NK-92 treated with Interleukin-12 subunit alpha and Interleukin-12 subunit beta, amount 100 ng/mL, for 24 hours (cell line): ENCODE results near the gene ERI2.

Experiments used
- DNase-seq: peaks from one replicate; lab custom pipeline; 2025; lab: John Stamatoyannopoulos, UW

Gene ERI2, protein sequence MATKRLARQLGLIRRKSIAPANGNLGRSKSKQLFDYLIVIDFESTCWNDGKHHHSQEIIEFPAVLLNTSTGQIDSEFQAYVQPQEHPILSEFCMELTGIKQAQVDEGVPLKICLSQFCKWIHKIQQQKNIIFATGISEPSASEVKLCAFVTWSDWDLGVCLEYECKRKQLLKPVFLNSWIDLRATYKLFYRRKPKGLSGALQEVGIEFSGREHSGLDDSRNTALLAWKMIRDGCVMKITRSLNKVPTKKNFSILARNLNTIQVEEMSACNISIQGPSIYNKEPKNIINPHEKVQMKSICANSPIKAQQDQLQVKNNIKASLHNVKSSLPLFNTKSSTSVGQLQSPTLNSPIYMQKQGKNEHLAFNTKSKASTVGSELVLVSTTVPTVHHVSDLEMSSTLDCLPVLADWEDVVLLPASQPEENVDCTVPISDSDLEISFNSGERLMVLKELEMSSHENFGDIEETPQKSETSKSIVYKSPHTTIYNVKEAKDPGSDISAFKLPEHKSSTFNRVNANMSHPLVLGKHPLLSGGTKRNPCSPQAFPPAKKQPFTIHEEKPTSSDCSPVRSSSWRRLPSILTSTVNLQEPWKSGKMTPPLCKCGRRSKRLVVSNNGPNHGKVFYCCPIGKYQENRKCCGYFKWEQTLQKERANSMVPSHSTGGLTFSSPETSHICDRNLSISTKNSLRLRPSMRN

DNA sequence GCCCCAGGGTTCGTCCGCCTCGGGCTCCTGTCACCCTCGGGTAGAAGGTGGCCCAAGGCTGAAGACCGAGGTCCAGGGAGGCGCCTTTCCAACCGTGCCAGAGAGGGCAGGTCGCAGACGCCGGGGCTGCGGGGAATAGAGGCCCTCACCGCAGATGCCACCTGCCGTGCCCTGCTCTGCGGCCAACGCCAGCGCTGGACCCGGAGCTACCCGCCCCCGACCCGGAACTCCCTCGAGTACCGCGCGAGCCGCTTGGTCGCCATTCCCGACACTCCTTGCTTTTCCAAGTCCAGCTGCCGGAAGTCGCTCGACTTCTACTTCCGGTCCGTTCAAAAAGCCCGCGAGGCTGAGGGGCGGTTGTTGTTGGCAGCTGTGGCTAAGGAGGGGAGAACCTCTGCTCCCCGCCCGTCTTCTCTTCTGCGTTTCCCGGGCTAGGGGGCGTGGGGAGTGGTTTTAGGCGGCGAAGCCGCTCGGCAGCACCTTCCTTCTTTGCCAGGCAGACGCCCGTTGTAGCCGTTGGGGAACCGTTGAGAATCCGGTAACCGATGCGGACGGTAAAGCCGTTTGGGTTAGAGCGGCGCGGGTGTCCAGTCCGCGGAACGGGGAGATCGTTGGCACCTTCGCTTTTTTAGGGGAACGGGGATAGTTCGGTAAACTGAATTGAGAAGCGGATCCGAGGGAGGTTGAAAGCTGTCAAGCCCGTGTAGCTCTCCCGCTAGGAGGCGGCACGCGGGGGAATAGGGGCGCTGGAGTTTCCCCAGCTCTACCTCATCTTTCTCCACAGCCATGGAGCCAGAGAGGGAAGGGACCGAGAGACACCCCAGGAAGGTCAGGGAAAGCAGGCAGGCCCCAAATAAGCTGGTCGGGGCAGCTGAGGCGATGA is at the start of gene ERI2, which contains the start of gene REXO5:
TSS of gene ERI2 (minus strand) at position 305 of the 883 bp plus-strand sequence. CDS start at position 263, 42 bp downstream.
TSS of gene REXO5 (plus strand) at position 360 of the 883 bp plus-strand sequence. CDS start at position 787, 427 bp downstream.
- peak; percentile 74 for DNase-seq

DNA sequence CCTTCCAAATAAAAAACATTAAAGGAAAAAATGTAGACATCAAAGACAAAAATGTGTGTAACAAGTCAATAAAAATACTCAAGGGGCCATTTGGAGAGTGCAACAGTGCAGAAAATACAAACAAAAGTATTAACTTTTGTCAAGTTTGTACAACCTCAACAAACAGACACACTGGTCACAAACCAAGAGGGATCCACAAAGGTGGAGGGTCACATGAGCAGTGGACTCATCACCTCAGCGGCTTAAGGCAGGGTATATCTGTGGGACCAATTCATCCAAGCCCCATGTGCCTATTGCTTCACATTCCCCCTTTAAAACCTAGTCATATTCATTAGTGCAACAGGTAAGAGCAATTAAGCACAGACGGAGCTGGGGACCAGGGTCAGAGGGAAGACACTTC is 48.7 kb upstream of the ERI2 start:
- no peak for DNase-seq

DNA sequence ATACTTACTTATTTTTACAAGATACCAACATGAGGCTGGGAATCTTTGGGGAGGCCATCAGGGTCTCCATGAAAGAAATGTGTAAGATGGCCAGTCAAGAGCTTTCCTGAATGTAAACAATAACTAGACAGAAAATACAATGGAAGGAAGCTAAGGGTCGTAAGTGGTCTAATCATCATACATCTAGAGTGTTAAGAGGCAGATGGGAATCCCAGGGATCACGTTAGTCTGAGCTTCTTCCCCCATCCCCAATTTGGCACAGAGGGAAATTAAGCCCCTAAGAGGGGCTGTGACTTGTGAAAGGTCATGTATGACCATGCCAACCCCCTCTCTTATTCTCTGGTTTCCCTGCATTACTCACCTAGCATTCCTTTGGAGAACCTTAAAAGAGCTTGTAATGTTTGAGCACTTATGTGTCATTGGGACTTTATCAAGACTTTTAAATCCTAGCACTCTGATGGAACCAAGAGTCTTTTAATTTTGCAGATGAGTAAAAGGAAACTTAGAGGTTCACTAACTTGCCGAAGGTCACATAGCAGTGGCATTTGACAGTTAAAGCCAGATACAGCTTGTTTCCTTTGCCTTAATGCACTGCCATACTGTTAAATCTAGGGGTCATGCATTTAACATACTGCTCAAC is 47.8 kb upstream of the ERI2 start:
- DNase-seq: no peak

DNA sequence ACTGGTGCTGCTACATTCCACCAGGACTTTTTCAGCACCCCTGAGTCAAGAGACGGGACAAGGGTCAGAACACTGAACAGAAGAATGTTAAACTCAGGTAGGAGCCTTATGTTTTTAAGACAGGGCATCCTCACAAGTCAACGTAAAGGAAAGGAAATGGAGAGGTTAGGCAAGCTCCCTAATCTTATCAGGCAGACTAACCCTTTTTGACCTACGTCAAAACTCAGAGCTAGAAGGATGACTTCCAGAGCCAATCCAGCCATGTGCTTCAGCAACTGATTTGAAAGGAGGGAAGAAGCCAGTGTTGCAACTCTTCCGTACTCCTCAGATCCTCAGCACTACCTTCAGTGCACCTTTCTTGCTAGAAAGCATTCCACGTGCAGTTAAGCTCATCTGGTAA is 46.9 kb upstream of the ERI2 start:
- DNase-seq: no peak

DNA sequence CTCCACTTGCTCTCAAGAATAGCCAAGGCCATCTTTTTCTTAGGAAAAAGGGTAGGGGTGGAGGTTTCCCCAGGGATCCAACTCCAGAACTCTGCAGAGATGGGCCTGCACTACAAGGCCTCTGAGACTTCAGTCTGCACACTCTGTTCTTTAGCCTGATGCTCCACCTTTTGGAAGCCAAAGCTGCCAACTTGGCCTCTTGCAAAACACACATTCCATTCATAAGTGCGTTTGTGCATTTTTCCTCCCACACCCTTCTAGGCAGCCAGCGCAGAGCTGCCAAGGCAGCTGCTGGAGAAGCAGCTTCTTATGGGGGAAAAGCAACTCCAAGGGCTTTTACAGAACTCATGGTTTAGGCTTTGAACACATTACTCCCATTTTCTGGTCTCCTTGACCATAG is 45.3 kb upstream of the ERI2 start:
- DNase-seq: no peak

DNA sequence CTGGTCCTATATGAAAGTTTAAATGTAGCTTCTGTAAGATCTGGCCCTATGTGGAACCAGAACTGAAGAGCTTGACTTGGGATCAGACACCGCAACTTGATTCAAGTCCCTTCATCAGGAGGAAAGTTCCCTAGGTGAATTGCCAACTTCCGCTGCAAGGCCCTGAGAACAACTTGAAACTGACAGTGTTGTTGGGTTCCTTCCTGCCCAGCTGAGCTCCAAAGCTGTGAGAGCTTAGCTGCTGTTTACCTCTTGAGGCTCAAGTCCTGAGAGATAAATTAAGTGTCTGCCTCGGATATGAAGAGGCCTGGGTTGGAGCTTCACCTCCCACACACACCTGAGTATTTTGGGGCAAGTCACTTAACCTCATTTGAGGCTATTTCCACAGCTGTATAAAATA is 44.7 kb upstream of the ERI2 start:
- no peak for DNase-seq

DNA sequence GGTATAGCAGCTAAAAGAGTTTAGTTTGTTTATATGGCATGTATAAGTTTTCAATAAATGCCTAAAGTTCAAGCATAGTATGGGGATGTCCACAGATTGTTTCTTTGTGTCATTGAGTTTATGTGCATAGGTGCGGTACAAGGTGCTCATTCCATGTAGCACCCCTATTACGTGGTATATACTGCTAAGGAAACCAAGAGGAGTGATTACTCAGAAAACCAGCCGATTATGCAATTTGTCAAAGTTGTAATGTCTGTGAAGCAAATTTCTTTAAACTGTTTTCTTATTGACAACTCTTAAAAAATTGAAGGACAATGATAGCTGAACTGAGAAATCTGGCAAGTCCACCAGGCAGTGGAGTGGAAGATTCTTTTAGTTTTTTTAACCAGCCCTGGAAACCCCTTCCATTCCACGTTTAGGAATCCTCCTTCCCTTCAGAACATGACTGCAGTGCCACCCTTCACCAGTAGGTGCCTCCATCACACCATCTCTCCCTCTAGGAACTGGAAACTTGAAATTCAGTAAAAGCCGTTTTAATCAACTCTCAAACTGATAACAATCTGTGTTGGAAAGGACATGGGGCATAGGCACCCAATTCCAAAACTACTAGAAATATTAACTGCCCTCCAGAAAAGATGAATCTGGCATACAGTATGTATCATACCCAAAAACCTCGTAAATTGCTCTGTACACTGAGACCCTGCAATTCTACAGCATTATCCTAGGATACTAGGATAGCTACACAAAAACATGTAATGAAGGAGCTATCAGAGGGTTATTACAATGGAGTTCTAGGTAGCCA is 43.5 kb upstream of the ERI2 start:
- DNase-seq: peak; percentile 30

DNA sequence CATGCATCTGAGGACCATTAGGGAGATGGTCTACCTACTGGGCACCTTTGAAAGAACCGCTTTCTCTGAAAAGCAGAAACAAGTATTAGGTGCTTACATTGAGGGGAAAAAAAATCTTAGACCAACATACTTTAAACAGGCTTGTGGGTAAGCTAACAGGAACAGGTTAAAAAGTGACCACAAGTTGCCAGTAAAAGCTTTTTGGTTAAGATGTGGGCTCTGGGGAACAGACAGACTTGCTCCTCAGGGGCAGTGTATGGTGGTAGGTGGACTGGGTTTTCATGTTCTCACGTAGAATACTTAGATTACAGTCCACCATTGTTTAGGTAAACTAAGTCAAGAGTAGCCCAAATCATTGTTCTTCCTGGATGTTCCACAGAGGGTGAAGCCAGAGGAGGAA is 41.3 kb upstream of the ERI2 start:
- DNase-seq: no peak

DNA sequence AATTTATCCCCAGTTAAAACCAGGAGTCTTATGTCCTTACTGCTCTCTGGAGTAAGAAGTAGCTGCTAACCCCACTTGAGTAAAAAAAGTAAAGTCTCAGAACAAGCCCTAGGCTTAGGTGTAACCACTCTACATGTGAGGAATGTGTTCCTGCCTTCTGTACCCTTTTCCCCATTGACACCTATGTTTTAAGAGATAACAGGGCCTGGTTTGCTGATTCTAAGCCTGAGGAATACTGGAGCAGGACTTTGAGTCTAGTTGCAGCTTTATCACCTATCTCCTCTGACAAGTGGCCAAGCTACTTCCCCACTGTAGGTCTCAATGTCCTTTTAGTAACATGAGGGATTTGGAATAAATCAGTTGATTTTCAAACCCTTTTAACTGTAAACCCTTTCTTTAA is 40.3 kb upstream of the ERI2 start:
- no peak for DNase-seq

DNA sequence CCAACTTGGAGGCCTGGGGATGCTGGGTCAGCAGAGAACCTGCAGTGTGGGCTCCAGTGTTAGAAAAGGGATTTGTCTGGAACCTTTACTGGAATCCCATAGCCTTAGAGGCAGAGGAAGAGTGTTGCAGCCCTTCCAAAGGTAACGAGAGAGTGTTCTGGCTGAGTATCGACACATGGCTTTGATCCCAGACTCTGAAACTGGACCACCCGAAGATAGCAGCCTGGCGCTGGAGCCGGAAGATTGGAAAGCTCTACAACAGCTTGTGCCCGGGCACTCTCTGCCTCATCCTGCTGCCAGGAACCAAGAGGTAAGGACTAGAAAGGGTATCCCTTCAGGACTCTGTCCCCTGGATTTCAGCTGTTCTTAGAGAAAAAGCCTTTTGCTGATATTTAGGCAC is 39.8 kb upstream of the ERI2 start:
- no peak for DNase-seq

DNA sequence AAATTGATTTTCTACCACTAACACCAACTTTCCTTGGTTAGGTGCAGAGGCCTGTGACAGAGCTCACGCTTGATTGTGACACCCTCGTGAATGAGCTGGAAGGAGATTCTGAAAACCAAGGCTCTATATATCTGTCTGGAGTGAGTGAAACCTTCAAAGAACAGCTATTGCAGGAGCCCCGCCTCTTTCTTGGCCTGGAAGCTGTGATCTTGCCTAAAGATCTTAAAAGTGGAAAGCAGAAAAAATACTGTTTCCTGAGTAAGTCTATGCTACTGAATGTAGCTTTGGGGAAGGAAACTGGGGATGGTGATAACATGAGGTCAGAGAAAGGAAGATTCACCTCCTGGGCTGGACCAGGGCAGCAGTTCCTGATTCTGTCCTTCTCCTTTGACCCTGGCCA is 38.3 kb upstream of the ERI2 start:
- DNase-seq: no peak

DNA sequence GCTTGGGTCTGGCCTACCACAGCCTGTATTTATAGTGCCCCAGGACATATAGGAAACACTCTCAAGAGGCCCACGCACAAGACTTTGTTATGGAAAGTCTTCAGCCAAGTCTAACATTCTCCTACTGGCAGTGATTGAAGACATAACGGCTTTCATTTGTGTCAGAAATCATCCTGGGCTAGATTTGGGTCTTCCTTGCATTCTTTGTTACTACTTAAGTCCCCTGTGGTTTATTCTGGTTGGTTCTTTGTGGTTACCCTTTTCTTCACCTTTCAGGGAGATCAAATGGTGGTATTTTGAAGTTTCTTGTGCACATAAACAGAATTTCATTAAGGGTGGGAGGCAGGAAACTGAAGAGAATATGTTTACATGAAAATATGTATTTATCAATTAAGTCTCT is 37.8 kb upstream of the ERI2 start:
- DNase-seq: no peak

DNA sequence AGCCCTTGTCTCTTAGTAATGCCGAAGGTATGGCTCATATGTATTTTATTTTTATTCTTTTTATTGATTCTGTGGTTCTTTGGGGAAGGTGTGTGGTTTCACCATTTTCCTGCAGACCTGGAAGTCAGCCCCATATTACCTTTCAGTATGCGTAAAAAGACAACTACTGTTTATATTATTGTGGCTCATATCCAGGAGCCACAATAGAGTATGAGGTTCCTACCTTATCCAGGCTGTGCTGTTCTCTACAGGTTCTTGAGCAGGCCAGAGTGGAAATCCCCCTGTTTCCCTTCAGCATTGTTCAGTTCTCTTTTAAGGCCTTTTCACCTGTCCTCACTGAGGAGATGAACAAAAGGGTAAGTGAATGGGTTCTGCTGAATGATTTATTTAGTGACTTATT is 33.2 kb upstream of the ERI2 start:
- DNase-seq: no peak

DNA sequence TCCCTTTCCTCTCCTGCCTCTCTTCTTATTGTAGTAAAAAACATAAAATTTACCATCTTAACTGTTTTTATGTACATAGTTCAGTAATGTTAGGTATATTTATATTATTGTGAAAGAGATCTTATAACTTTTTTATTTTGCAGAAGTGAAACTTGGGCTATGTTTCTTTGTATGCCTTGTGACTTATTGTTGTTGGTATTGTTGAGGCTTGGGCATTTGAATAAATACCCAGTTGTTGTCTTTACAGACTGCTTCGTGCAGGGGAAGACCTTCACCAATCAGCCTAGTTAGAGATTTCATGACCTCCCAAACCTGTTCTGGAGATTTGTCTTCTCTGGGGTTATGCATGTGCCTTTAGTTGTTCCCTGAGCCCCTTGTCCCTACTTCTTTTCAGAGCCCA is 32.0 kb upstream of the ERI2 start:
- no peak for DNase-seq

DNA sequence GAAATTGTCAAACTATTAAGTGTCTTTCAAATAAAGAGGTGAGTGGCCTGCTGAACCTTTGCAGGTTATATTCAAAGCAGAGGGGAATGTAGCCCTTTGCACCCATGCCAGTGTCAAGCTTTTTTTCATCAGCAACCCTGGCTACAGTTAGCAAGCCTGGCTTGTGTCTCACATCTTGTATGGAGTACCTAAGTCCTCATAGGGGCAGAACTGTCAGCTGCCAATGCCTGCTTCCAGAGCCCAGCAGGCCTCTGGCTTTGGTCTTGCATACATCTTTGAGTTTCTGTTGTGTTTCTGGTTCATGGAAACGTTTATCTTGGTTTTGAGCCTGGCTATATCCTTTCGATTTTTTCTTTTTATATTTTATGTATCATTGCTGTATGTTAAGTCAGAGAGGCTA is 26.8 kb upstream of the ERI2 start:
- no peak for DNase-seq

DNA sequence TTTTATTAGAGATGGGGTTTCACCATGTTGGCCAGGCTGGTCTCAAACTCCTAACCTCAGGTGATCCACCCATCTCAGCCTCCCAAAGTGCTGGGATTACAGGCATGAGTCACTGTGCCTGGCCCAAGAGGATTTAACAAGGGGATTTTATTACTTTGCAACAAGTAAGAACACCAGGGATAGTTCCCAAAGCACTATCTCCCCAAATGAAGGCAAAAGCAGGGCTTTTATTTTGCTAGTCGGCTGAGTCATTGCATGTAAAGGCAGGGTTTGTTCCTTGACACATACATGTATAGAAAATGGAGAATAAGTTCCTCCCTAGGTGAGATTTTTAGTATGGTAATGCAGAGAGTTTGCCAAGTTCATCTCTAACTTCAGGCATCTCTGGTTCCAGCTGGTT is 24.1 kb upstream of the ERI2 start:
- DNase-seq: no peak

DNA sequence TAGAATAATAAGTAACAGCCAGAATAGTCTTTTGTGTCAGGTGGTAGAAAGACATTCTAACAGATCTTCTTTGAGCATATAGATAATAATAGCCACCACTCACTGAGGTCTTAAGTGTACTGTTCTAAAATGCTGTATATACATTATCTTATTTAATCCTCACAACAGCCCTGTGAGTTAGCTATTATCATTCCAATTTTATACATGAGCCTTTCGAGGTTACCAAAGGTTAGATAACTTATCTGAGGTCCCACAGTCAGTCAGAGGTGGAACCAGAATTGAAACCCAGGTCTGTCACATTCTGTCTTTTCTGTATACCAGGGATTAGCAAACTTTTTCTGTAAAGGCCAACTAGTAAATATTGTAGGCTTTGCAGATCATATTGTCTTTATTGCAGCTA is 23.3 kb upstream of the ERI2 start:
- no peak for DNase-seq

DNA sequence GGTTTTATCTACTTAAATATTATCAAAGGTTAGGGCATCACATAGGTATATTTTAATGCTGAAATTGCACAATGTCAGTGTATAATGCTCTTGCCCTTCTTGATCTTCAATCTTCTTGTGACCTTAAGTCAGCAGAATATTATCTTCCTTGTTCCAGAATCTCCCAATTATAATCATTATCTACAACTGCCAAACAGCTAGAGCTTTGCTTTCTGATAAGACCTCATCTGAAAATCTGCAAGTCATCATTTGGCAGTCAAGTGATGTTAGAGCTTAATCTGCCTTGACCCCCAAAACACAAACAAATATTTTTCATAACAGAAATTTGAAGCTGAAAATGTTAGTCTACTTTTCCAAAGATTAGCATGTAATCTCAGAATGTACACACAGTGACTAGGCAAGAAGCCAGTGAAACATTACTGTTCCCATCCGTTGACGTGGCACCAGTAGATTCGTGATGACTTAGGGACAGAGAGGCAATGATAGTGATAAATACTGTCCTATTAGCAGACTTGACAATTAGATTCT is 19.8 kb upstream of the ERI2 start:
- DNase-seq: no peak

DNA sequence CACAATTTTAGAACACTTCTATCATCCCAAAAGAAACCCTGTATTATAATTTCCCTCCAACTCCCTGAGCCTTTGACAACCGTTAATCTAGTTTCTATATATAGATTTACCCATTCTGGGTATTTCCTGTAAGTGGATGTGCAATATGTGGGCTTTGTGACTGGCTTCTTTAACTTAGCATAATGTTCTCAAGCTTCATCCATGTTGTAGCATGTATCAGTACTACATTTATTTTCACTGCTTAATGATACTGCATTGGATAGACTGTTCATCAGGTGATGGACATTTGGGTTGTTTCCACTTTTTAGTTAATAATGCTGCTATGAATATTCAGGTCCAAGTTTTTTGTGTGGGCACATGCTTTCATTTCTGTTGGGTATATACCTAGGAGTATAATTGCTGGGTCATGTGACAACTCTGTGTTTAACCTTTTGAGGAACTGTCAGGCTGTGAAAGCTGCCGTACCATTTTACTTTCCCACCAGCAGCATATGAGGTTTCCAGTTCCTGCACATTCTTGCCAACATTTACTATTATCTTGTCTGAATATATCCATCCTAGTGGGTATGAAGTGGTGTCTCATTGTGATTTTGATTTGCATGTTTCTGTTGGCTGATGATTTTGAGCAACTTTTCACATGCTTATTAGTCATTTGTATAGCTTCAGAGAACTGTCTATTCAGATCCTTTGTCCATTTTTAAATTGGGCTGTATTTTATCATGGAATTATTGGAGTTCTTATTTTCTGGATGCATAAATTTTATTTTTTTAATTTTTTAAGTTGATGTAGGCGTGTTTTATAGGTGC is 16.5 kb upstream of the ERI2 start:
- no peak for DNase-seq

DNA sequence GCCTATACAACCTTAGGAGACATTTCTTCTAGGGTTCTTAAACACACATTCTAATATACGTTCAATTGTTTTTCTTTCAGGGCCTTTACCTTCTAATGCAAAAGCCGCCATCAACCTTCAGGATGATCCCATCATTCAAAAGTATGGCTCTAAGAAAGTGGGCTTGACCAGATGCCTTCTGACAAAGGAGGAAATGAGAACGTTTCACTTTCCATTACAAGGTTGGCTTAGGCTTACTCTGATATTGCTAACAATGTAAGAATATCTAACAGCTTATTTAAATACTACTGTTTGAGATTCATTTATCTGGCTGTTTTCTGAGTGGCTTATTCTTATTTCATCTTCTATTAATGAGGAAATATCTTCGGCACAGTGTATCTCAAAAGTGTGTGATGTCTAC is 15.4 kb upstream of the ERI2 start:
- no peak for DNase-seq
